Dedifferentiated amniotic fluid mesenchymal stem cell (primary cell): ENCODE measurements around the gene GPR42.
"Not testable (repeated sequence)": the region's sequence is repeated elsewhere in the genome, so short reads cannot be mapped to it uniquely, and the experiment has no call there.

ENCODE experiments used
- DNase-seq: peaks from one replicate; pipeline ENCODE4 v3.0.0-alpha.2; 2016; ENCODE audit errors: extremely low spot score

Gene GPR42

GRCh38 chr19:35396240-35396885 lies 25.5 kb downstream of the GPR42 start:
- no peak for DNase-seq

GRCh38 chr19:35397064-35397463 lies 26.2 kb downstream of the GPR42 start:
- DNase-seq, result no peak

GRCh38 chr19:35398570-35398969 lies 27.7 kb downstream of the GPR42 start:
- DNase-seq, result no peak

GRCh38 chr19:35399231-35399630 lies 28.4 kb downstream of the GPR42 start:
- DNase-seq, result no peak

GRCh38 chr19:35399948-35400772 lies 29.3 kb downstream of the GPR42 start:
- no peak for DNase-seq

- no peak for DNase-seq
These were observed 29.9 kb downstream of the GPR42 start for GRCh38 chr19:35400773-35401100.

- DNase-seq, result not testable (repeated sequence)
These were observed 30.5 kb downstream of the GPR42 start for GRCh38 chr19:35401416-35401815.

- DNase-seq, result no peak
These were observed 32.4 kb downstream of the GPR42 start for GRCh38 chr19:35403116-35403760.

- peak; percentile 36 for DNase-seq
These were observed 34.2 kb downstream of the GPR42 start for GRCh38 chr19:35404879-35405622.

- no peak for DNase-seq
These were observed 36.8 kb downstream of the GPR42 start for GRCh38 chr19:35407619-35408018.

GRCh38 chr19:35408284-35409171 lies 37.7 kb downstream of the GPR42 start:
- no peak for DNase-seq

GRCh38 chr19:35409191-35409590 lies 38.3 kb downstream of the GPR42 start:
- no peak for DNase-seq

GRCh38 chr19:35410487-35410886 lies 39.6 kb downstream of the GPR42 start:
- DNase-seq, result no peak

GRCh38 chr19:35414442-35414841 lies 43.6 kb downstream of the GPR42 start:
- DNase-seq, result no peak

GRCh38 chr19:35416331-35416730 lies 45.5 kb downstream of the GPR42 start:
- DNase-seq, result no peak

GRCh38 chr19:35417278-35417677 lies 46.4 kb downstream of the GPR42 start:
- no peak for DNase-seq

- DNase-seq, result no peak
These were observed 47.1 kb downstream of the GPR42 start for GRCh38 chr19:35417713-35418534.

- DNase-seq, result no peak
These were observed 48.2 kb downstream of the GPR42 start for GRCh38 chr19:35419046-35419445.

- no peak for DNase-seq
These were observed 48.9 kb downstream of the GPR42 start for GRCh38 chr19:35419805-35420204.

- no peak for DNase-seq
These were observed 50.5 kb downstream of the GPR42 start for GRCh38 chr19:35421362-35421761.
